Activated CD4-positive, alpha-beta T cell treated with anti-CD3 and anti-CD28 coated beads for 24 hours (primary cell): ENCODE data around the gene ANKRD17.
"Not testable (repeated sequence)": the region's sequence is repeated elsewhere in the genome, so short reads cannot be mapped to it uniquely, and the experiment has no call there.

Experiments used
- DNase-seq, 2 donors: peaks; one replicate each; pipeline ENCODE4 v3.0.0-alpha.2; 2020; ENCODE audit warnings: low read depth in 2 of 2

Gene ANKRD17

GRCh38 chr4:73244945-73245601 lies 13.5 kb downstream of the ANKRD17 start:
- no peak for DNase-seq

- no peak for DNase-seq
These were observed 21.6 kb downstream of the ANKRD17 start for GRCh38 chr4:73237044-73237443.

DNA sequence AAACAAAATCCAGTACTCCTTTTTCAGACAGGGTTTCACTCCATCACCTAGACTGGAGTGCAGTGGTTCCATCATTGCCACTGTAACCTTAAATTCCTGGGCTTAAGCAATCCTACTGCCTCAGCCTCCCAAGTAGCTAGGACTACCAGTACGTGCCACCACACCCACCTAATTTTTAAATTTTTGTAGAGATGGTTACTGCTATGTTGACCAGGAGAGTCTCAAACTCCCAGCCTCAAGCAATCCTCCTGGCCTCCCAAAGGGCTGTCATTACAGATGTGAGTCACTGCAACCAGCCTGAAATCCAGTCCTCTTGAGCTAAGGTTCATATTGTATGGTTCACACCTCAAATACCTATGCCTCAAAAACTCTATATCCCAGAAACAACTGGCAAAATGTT lies 22.4 kb downstream of the ANKRD17 start:
- no peak for DNase-seq

DNA sequence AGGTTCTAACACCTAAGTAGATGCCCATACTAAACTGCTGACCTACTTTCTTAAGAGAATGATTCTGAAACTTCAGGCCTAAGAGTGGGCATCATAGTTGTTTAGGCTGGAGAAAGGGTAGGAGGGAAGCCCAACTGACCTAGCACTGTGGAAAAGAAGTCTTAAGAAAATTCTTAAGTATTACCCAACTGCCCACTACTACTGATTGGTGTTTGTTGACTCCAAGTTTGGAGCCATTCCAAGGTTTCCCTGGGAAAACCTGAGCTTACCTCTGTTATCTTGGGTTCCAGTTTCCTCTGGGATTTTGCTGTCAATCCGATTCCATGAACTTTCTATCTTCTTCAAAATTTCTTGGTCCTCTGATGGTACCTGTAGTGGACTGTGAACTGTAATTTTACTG lies 23.9 kb downstream of the ANKRD17 start:
- no peak for DNase-seq

DNA sequence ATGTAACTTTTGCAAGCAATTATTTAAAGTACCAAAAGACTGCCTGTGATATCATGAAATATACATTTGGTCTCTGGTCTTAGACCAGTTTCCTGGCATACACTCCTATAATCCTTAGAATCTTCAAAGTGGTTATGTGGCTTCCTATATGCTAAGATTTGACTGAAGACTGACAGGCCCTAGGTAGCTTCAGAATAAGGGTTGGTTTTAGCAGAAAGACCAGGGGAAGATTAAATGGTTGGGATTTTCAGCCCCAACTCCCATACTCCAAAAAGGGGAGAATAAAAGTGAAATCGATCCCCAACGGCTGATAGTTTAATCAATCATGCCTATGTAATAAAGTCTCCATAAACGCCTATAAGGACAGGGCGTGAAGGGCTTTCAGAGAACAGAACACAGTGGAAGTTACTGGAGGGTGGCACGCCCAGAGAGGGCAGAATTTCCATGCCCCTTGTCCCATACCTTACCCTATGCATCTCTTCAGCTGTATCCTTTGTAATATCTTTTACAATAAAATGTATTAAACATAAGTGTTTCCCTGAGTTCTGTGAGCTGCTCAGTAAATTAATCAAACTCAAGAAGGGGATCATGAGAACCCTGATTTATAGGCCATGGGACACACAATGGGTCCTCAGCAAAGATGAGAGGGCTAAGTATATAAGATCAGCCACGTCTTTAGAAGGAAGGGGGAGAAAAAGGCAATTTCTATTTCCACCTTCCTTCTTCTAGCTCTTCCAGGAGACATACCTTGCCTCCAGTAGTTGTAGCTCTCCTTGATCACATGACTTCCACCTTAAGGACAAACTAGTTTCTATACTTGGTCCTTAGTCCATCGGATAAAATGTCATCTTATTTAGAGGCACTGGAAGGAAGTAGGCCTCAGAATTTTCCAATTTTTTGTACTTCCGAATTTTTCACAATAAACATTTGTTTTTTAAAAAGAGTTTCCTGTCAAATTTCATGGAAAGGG lies 26.8 kb downstream of the ANKRD17 start:
- DNase-seq = no peak

DNA sequence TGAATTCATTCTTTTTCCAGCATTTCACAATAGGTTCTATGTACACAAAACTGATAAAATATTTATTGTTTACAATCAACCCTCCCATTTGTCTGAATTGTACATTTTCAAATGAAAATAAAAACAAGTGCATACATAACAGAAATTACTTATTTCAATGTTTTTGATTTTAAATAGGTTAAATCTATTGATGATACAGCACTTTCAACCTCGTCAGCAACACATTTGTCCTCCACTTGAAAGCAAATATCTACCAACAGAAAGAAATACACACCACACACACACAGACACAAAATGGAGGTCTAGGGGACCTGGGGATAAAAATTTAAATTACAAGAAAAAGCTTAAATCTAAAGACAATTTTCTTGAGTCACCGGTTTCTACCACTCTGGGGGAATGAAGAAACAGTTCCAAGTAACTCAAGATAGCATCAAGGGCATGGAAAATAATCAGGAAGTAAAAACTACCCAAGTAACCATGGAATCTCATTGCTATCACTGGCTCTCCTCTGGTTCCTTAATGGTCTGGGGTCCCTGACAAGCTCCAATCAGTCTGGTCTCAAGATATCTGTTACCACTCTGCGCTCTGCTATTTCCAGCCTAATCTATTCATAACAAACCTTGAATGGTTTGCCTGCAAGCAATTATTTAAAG lies 27.6 kb downstream of the ANKRD17 start:
- no peak for DNase-seq

- DNase-seq = not testable (repeated sequence)
These were observed 29.8 kb downstream of the ANKRD17 start for GRCh38 chr4:73228800-73229199.

- no peak for DNase-seq
These were observed 33.7 kb downstream of the ANKRD17 start for GRCh38 chr4:73224886-73225285.

- no peak for DNase-seq
These were observed 35.3 kb downstream of the ANKRD17 start for GRCh38 chr4:73223258-73223650.

GRCh38 chr4:73222466-73223257 lies 35.9 kb downstream of the ANKRD17 start:
- peak; percentile 5 to 38 for DNase-seq

DNA sequence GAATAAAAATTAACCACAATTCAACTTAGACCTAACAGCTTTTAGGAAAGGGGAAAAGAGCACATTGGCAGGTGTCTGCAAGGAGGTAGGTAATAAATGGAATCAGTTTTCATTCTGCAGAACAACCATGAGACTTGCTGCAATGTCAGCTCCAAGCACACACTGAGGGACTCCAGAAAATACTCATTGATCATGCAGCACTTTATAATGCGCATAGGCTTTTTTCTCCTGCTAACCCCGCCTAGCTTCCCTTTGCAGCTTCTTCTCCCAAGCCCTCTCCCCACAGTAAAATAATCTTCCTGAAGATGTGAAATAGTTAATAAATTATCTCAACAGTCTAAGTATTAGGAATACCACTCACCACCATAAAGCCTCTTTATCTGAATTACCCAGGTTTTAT lies 36.9 kb downstream of the ANKRD17 start:
- DNase-seq = no peak

- no peak for DNase-seq
These were observed 37.8 kb downstream of the ANKRD17 start for GRCh38 chr4:73220815-73221214.

DNA sequence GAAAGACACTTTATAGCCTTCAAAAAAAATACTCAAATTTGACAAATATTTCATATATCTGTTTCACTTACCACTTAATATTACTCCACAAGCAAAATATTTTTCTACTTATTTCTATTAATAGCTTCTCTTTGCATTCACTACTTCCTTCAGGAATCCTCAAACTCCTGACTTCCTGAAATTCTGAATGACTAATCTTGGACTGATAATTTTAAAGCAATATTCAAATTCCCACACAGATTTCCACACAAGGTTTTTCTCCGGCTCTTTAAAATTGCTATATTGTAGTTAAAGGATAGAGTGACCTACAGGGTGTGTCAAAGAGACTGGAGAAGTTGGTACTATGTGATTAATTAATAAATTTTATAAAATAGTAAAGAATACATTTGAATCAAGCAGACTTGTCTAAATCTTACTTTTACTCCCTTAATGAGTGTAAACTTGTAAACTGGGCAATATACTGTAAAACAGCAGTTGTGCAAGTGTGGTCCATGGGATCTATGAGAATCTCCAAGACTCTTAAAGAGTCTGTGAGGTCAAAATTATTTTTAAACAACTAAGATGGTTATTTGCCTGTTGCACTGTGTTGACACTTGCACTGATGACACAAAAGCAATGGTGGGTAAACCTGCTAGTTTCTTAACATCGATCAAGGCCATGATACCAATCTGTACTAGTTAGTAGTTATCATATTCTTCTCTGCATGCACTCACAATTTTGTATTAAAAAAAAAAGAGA lies 44.5 kb downstream of the ANKRD17 start:
- no peak for DNase-seq

- DNase-seq = no peak
These were observed 45.4 kb downstream of the ANKRD17 start for GRCh38 chr4:73212982-73213730.

DNA sequence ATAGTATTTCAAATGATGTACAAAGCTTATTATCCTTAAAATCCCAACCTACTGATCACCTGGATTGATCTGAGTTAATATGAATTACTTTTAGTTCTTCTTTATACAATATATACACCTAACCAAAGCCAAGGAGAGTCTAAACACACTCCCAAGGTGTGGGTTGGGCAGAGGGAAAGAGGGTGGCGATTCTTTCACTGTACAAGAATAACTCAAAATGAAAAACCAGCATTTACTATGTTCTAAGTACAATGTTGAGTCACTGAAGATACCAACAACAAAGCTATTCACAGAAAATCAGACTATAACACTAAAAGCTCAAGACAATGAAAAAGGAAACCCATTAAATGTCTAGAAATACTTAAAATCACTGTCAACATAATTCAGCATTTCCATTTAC lies 46.6 kb downstream of the ANKRD17 start:
- no peak for DNase-seq

GRCh38 chr4:73208376-73208775 lies 50.2 kb downstream of the ANKRD17 start:
- no peak for DNase-seq

- DNase-seq = no peak
These were observed 52.4 kb downstream of the ANKRD17 start for GRCh38 chr4:73206236-73206635.

DNA sequence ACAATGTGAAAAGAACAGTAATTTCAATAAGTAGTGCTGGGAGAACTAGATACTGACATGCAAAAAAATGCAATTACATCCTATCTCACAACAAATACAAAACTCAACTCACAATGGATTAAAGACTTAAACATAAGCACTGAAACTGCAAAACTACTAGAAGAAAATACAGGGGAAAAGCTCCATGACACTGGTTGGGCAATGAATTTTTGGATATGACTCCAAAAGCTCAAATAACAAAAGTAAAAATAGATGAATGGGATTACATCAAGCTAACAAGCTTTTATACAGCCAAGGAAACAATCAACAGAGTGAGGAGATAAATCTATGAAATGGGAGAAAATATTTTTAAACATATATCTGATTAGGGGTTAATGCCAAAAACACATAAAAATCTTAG lies 53.1 kb downstream of the ANKRD17 start:
- DNase-seq = no peak

DNA sequence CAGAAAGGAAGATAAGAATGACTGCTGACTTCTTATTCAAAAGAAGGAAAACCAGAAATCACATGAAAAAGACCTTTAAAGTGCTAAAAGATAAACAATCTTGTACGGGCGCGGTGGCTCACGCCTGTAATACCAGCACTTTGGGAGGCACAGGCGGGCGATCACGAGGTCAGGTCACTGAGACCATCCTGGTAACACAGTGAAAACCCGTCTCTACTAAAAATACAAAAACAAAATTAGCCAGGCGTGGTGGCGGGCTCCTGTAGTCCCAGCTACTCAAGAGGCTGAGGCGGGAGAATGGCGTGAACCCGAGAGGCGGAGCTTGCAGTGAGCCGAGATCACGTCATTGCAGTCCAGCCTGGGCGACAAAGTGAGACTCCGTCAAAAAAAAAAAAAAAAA lies 54.6 kb downstream of the ANKRD17 start:
- DNase-seq = not testable (repeated sequence)

DNA sequence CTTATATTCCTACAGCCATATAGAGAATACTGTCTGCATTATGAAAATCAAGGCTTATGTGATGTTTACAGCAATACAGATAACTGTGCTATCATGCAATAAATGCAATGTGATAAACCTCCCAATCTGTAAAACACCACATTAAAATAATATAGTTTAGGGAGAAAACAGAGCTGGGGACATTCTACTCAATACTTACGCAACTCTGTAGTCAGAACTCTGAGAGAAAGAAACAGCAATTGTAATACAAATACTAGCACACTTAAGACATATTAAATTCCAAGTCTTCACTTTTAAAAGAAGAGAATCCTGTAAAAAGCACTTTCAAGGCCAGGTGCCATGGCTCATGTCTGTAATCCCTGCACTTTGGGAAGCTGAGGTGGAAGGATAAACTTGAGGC lies 61.4 kb downstream of the ANKRD17 start:
- no peak for DNase-seq
